ENCODE data around the gene PLA2G2D. TPM values are rescaled to one million over a fixed set of nuclear protein-coding genes. Genes with fewer than 3 reads are reported as not detected.

Gene PLA2G2D
- polyA plus RNA-seq, 3 donors = 0.08 TPM; not detected in 1

- no peaks in the 10 kb centered on the region for H3K9me3 ChIP-seq (replicated peaks in 1 of 2; ENCODE audit: control insufficient read depth in 1 of 2, insufficient read depth in 1 of 2, low read length in 2 of 2)
- DNase-seq = peak in 1 of 3 donors; percentile 10
- H3K79me2 ChIP-seq (ENCODE audit: insufficient read depth, low read length) = no peaks in the 10 kb centered on the region
- intact Hi-C loops (cut with micrococcal nuclease) = loop anchor here (5.0 kb wide), 3 partner anchors 49 to 94 kb away; no protein-coding TSS in a partner anchor
- no peak for TF ChIP-seq CTCF (IDR thresholded peaks at IDR 0.05)
- no peak overlapping the region for H3K27ac ChIP-seq (ENCODE audit: low read depth in 1 of 2, low read length in 2 of 2)
- H2AFZ ChIP-seq (ENCODE audit: insufficient read depth, low read depth, low read length, poor library complexity, severe bottlenecking) = no peak overlapping the region
- peaks cover 2% of the 10 kb centered on the region for H3K4me1 Mint-ChIP-seq
- H3K27ac Mint-ChIP-seq = peak overlapping the region in 1 of 7 donors; percentile 43
- peaks cover 0 to 3% of the 10 kb centered on the region in 2 donors for H3K4me1 ChIP-seq (ENCODE audit: control insufficient read depth in 1 of 2, insufficient read depth in 2 of 2, low read length in 2 of 2)
- no peaks in the 10 kb centered on the region for H3K36me3 Mint-ChIP-seq
- no peaks in the 10 kb centered on the region for H3K36me3 ChIP-seq (replicated peaks in 1 of 2; ENCODE audit: control insufficient read depth in 1 of 2, insufficient read depth in 2 of 2, low read length in 2 of 2)
- no peaks in the 10 kb centered on the region for H4K20me1 ChIP-seq (ENCODE audit: insufficient read depth, low read length)
- H3K9me3 Mint-ChIP-seq = no peaks in the 10 kb centered on the region
- WGBS (ENCODE audit: insufficient coverage) = no CpG with 5 or more reads among the region's 1 CpG
- no peak overlapping the region for H3K4me3 ChIP-seq (replicated peaks in 1 of 3; ENCODE audit: low read depth in 2 of 3, low read length in 3 of 3)
- H3K4me3 Mint-ChIP-seq = no peak overlapping the region
- no peak overlapping the region for H3K9ac ChIP-seq (ENCODE audit: insufficient read depth, low read length, poor library complexity, severe bottlenecking)
- H3K27me3 Mint-ChIP-seq (ENCODE audit: low read depth in 3 of 3) = peaks cover 4 to 15% (median 10%) of the 10 kb centered on the region in 3 donors
- H3K27me3 ChIP-seq (ENCODE audit: control insufficient read depth in 2 of 2, insufficient read depth in 2 of 2, low read length in 2 of 2) = peaks cover 0 to 4% of the 10 kb centered on the region in 2 donors
- no peak overlapping the region for H3K4me2 ChIP-seq (replicated peaks; ENCODE audit: extremely low read depth, low read length, poor library complexity, severe bottlenecking)
Observed at GRCh38 chr1:20102875-20103274, 16.5 kb downstream of the PLA2G2D start.

GRCh38 chr1:20100632-20101355, 18.5 kb downstream of the PLA2G2D start:
- no peak overlapping the region for H2AFZ ChIP-seq (ENCODE audit: insufficient read depth, low read depth, low read length, poor library complexity, severe bottlenecking)
- H3K27me3 ChIP-seq (ENCODE audit: control insufficient read depth in 2 of 2, insufficient read depth in 2 of 2, low read length in 2 of 2) = no peaks in the 10 kb centered on the region
- WGBS (ENCODE audit: insufficient coverage) = 45% methylated on average over 12 of the region's 14 CpGs
- H3K9ac ChIP-seq (ENCODE audit: insufficient read depth, low read length, poor library complexity, severe bottlenecking) = no peak overlapping the region
- no peaks in the 10 kb centered on the region for H3K9me3 ChIP-seq (replicated peaks in 1 of 2; ENCODE audit: control insufficient read depth in 1 of 2, insufficient read depth in 1 of 2, low read length in 2 of 2)
- H4K20me1 ChIP-seq (ENCODE audit: insufficient read depth, low read length) = no peaks in the 10 kb centered on the region
- no peaks in the 10 kb centered on the region for H3K36me3 ChIP-seq (replicated peaks in 1 of 2; ENCODE audit: control insufficient read depth in 1 of 2, insufficient read depth in 2 of 2, low read length in 2 of 2)
- H3K4me1 ChIP-seq (ENCODE audit: control insufficient read depth in 1 of 2, insufficient read depth in 2 of 2, low read length in 2 of 2) = peaks cover 5 to 7% of the 10 kb centered on the region in 2 donors
- H3K4me2 ChIP-seq (replicated peaks; ENCODE audit: extremely low read depth, low read length, poor library complexity, severe bottlenecking) = no peak overlapping the region
- DNase-seq = peak in 2 of 3 donors; percentile 13 to 32
- TF ChIP-seq CTCF (IDR thresholded peaks at IDR 0.05) = peak; percentile 58
- intact Hi-C loops (cut with micrococcal nuclease) = loop anchor here (2.0 to 5.0 kb wide), 4 partner anchors 52 to 97 kb away; no protein-coding TSS in a partner anchor
- no peaks in the 10 kb centered on the region for H3K36me3 Mint-ChIP-seq
- H3K4me3 Mint-ChIP-seq = no peak overlapping the region
- no peak overlapping the region for H3K27ac ChIP-seq (ENCODE audit: low read depth in 1 of 2, low read length in 2 of 2)
- peaks cover 6% of the 10 kb centered on the region for H3K4me1 Mint-ChIP-seq
- no peaks in the 10 kb centered on the region for H3K79me2 ChIP-seq (ENCODE audit: insufficient read depth, low read length)
- H3K4me3 ChIP-seq (replicated peaks in 1 of 3; ENCODE audit: low read depth in 2 of 3, low read length in 3 of 3) = no peak overlapping the region
- no peaks in the 10 kb centered on the region for H3K9me3 Mint-ChIP-seq
- no peak overlapping the region for H3K27ac Mint-ChIP-seq
- H3K27me3 Mint-ChIP-seq (ENCODE audit: low read depth in 3 of 3) = peaks cover 2 to 10% (median 4%) of the 10 kb centered on the region in 3 donors

Data from CD14-positive monocyte (primary cell).